ENCODE data around the gene GLUL. TPM values are rescaled to one million over a fixed set of nuclear protein-coding genes. Genes with fewer than 3 reads are reported as not detected.

Gene GLUL
- total and polyA plus RNA-seq, 8 donors = 178 to 512 (median 291) TPM

GRCh38 chr1:182385885-182386853 is 5.4 kb downstream of the GLUL start:
- WGBS, 2 donors = 81 to 83% methylated on average over 8 of the region's 8 CpGs
- H3K4me3 ChIP-seq = peak overlapping the region in 1 of 4 donors; percentile 14
- TF ChIP-seq, protein P1, sequence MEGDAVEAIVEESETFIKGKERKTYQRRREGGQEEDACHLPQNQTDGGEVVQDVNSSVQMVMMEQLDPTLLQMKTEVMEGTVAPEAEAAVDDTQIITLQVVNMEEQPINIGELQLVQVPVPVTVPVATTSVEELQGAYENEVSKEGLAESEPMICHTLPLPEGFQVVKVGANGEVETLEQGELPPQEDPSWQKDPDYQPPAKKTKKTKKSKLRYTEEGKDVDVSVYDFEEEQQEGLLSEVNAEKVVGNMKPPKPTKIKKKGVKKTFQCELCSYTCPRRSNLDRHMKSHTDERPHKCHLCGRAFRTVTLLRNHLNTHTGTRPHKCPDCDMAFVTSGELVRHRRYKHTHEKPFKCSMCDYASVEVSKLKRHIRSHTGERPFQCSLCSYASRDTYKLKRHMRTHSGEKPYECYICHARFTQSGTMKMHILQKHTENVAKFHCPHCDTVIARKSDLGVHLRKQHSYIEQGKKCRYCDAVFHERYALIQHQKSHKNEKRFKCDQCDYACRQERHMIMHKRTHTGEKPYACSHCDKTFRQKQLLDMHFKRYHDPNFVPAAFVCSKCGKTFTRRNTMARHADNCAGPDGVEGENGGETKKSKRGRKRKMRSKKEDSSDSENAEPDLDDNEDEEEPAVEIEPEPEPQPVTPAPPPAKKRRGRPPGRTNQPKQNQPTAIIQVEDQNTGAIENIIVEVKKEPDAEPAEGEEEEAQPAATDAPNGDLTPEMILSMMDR (IDR thresholded peaks at IDR 0.05) = no peak
- intact Hi-C loops (cut with DNase I) = no loop called here
- DNase-seq = no peak
- peaks cover 0 to 21% (median 21%) of the 10 kb centered on the region in 3 donors for H3K4me1 ChIP-seq
- H3K27ac ChIP-seq = no peak overlapping the region
- no peaks in the 10 kb centered on the region for H3K9me3 ChIP-seq
- no peak for ATAC-seq
- no peaks in the 10 kb centered on the region for H3K27me3 ChIP-seq
- no peak for FAIRE-seq
- H3K36me3 ChIP-seq = peaks cover 0 to 56% (median 54%) of the 10 kb centered on the region in 3 donors

GRCh38 chr1:182384387-182384960 is 7.1 kb downstream of the GLUL start:
- TF ChIP-seq, protein P1 (IDR thresholded peaks at IDR 0.05) = no peak
- Histone ChIP-seq H3K9me3 (no peaks in the 10 kb centered on the region), H3K27me3 (no peaks in the 10 kb centered on the region), H3K36me3 (peaks cover 0 to 56% (median 54%) of the 10 kb centered on the region in 3 donors), H3K4me1 (peaks cover 0 to 21% (median 21%) of the 10 kb centered on the region in 3 donors), H3K4me3 (no peak overlapping the region), H3K27ac (no peak overlapping the region)
- intact Hi-C loops (cut with DNase I) = no loop called here
- DNase-seq (no peak), FAIRE-seq (no peak), ATAC-seq (no peak)
- 93 to 94% methylated on average over 19 of the region's 19 CpGs for WGBS, 2 donors

- intact Hi-C loops (cut with DNase I) = no loop called here
- Histone ChIP-seq H3K36me3 (peaks cover 0 to 56% (median 54%) of the 10 kb centered on the region in 3 donors), H3K9me3 (no peaks in the 10 kb centered on the region), H3K4me3 (no peak overlapping the region), H3K4me1 (peaks cover 0 to 21% (median 21%) of the 10 kb centered on the region in 3 donors), H3K27me3 (no peaks in the 10 kb centered on the region), H3K27ac (no peak overlapping the region)
- TF ChIP-seq, protein P1 (IDR thresholded peaks at IDR 0.05) = no peak
- DNase-seq (no peak), ATAC-seq (no peak), FAIRE-seq (no peak)
- 77 to 79% methylated on average over 7 of the region's 7 CpGs for WGBS, 2 donors
Measured at GRCh38 chr1:182383934-182384333, 7.7 kb downstream of the GLUL start.

GRCh38 chr1:182383037-182383661 is 8.4 kb downstream of the GLUL start:
- WGBS, 2 donors = 67 to 78% methylated on average over 4 of the region's 4 CpGs
- FAIRE-seq (no peak), DNase-seq (no peak), ATAC-seq (no peak)
- H3K4me3 ChIP-seq = no peak overlapping the region
- H3K27me3 ChIP-seq = no peaks in the 10 kb centered on the region
- no peak overlapping the region for H3K27ac ChIP-seq
- no peaks in the 10 kb centered on the region for H3K9me3 ChIP-seq
- TF ChIP-seq, protein P1 (IDR thresholded peaks at IDR 0.05) = no peak
- intact Hi-C loops (cut with DNase I) = no loop called here
- H3K4me1 ChIP-seq = peaks cover 0 to 20% (median 16%) of the 10 kb centered on the region in 3 donors
- H3K36me3 ChIP-seq = peaks cover 0 to 51% (median 50%) of the 10 kb centered on the region in 3 donors
